Kidney tubule cell (primary cell): Measurements from ENCODE around the gene RB1.
A peak's percentile ranks its signal among the peaks of the same experiment; 100 is the strongest.
"Not testable (repeated sequence)": the region's sequence is repeated elsewhere in the genome, so short reads cannot be mapped to it uniquely, and the experiment has no call there.

Source experiments
- DNase-seq: peaks from one replicate; pipeline ENCODE4 v3.0.0-alpha.2; 2018; ENCODE audit warnings: low spot score

The RB1 gene

GRCh38 chr13:48410199-48410598 lies 106.6 kb downstream of the RB1 start:
- no peak for DNase-seq

GRCh38 chr13:48411147-48411794 lies 107.7 kb downstream of the RB1 start:
- DNase-seq, result no peak

- peak; percentile 18 for DNase-seq
Measured at GRCh38 chr13:48411841-48412531, 108.4 kb downstream of the RB1 start.

- DNase-seq, result peak; percentile 69
Measured at GRCh38 chr13:48412881-48413351, 109.4 kb downstream of the RB1 start, which contains the start of gene LPAR6. Gene LPAR6 (minus strand): TSS chr13:48413113. CDS start chr13:48412423, 690 bp downstream.

GRCh38 chr13:48414501-48414900 lies 111.0 kb downstream of the RB1 start:
- no peak for DNase-seq

- DNase-seq, result no peak
Measured at GRCh38 chr13:48415516-48415915, 112.0 kb downstream of the RB1 start.

- DNase-seq, result not testable (repeated sequence)
Measured at GRCh38 chr13:48422003-48422402, 118.5 kb downstream of the RB1 start.

GRCh38 chr13:48424212-48424611 lies 120.7 kb downstream of the RB1 start:
- DNase-seq, result no peak

- DNase-seq, result no peak
Measured at GRCh38 chr13:48426052-48426451, 122.5 kb downstream of the RB1 start.

- DNase-seq, result not testable (repeated sequence)
Measured at GRCh38 chr13:48426755-48427298, 123.3 kb downstream of the RB1 start.

- no peak for DNase-seq
Measured at GRCh38 chr13:48429036-48429435, 125.5 kb downstream of the RB1 start.

GRCh38 chr13:48429886-48430285 lies 126.3 kb downstream of the RB1 start:
- no peak for DNase-seq

GRCh38 chr13:48431431-48431830 lies 127.9 kb downstream of the RB1 start:
- no peak for DNase-seq

GRCh38 chr13:48431987-48432615 lies 128.6 kb downstream of the RB1 start:
- peak; percentile 25 for DNase-seq

- DNase-seq, result no peak
Measured at GRCh38 chr13:48434200-48434599, 130.6 kb downstream of the RB1 start.

GRCh38 chr13:48436661-48437288 lies 133.2 kb downstream of the RB1 start:
- DNase-seq, result no peak

- peak; percentile 73 for DNase-seq
Measured at GRCh38 chr13:48437371-48437770, 133.8 kb downstream of the RB1 start.

GRCh38 chr13:48443442-48444208 lies 140.1 kb downstream of the RB1 start:
- DNase-seq, result no peak

GRCh38 chr13:48446464-48446863 lies 142.9 kb downstream of the RB1 start:
- DNase-seq, result peak; percentile 39

- DNase-seq, result no peak
Measured at GRCh38 chr13:48448285-48448958, 144.9 kb downstream of the RB1 start.
